Stimulated activated CD4-positive, alpha-beta T cell treated with anti-CD3 and anti-CD28 coated beads, Interleukin-12 subunit alpha, Interleukin-12 subunit beta, amount 100 ng/mL, for 48 hours (primary cell): ENCODE results near the gene RRH.

ENCODE experiments used
- DNase-seq, 3 donors: peaks; one replicate each; pipeline ENCODE4 v3.0.0-alpha.2; 2020; ENCODE audit warnings: low read depth in 2 of 3, low spot score in 1 of 3

The RRH gene

GRCh38 chr4:109886303-109886702, 58.5 kb downstream of the RRH start:
- no peak for DNase-seq

- no peak for DNase-seq
Observed at GRCh38 chr4:109887071-109887470, 59.3 kb downstream of the RRH start.

DNA sequence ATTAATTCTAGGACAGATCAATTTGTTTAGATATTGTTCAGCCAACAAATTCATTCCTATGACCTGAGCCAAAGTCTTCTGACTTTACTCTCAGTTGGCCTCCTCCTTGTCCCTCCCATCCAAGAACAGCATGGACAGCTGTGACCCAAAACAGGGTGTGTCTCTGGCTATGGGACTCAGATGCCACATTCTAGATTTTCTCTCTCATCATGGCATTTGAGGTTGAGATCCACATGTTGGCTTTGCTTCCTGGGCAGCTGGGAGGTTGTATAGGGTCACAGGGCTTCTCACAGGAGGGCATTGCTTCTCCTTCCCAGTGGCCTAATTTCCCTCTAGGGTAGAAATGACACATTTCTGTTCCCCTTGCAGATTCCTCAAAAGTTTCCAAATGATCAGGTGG, 62.3 kb downstream of the RRH start:
- no peak for DNase-seq
